OCI-LY3 (cell line): Measurements from ENCODE around the gene LSM3.
A peak's percentile ranks its signal among the peaks of the same experiment; 100 is the strongest.

Experiments
- H2AFZ ChIP-seq: fragments of 200-600, 300-600 bp; shearing (Covaris generic); 2 replicates; pipeline ENCODE4 v1.6.0; 2014; ENCODE audit warnings: antibody characterized with exemption, low read depth, low read length
- H3K27ac ChIP-seq: fragments of 200-600, 300-600 bp; sonication (generic); 2 replicates; pipeline ENCODE4 v1.5.1; 2014; ENCODE audit warnings: mild to moderate bottlenecking, low read length, moderate library complexity, mixed read lengths
- H3K27me3 ChIP-seq: fragments of 200-600, 300-600 bp; sonication (generic); 2 replicates; pipeline ENCODE4 v1.6.1; 2014; ENCODE audit warnings: low read depth, low read length, mixed read lengths
- H3K36me3 ChIP-seq: fragments of 200-600, 300-600 bp; sonication (generic); replicated peaks from 2 replicates; pipeline ENCODE3; 2014; ENCODE audit warnings: low read depth, low read length, mixed read lengths
- H3K4me1 ChIP-seq: fragments of 300-600, 200-600 bp; sonication (generic); 2 replicates; pipeline ENCODE4 v1.6.1; 2014; ENCODE audit warnings: low read length, mixed read lengths
- H3K4me2 ChIP-seq: fragments of 200-600, 300-600 bp; sonication (generic); 2 replicates; pipeline ENCODE4 v1.6.1; 2014; ENCODE audit warnings: low read length, mixed read lengths
- H3K4me3 ChIP-seq: fragments of 300-600, 200-600 bp; sonication (generic); 2 replicates; pipeline ENCODE4 v1.5.1; 2014; ENCODE audit warnings: antibody characterized with exemption, mild to moderate bottlenecking, low read length, moderate library complexity
- H3K79me2 ChIP-seq: fragments of 300-600, 200-600 bp; shearing (Covaris generic); 2 replicates; pipeline ENCODE4 v1.6.1; 2014; ENCODE audit warnings: mild to moderate bottlenecking, low read length, mixed read lengths
- H3K9ac ChIP-seq: fragments of 300-600, 200-600 bp; shearing (Covaris generic); 2 replicates; pipeline ENCODE4 v1.6.0; 2014; ENCODE audit warnings: mild to moderate bottlenecking, low read length, moderate library complexity
- H3K9me3 ChIP-seq: fragments of 200-600, 300-600 bp; shearing (Covaris generic); 2 replicates; pipeline ENCODE4 v1.6.1; 2014; ENCODE audit warnings: low read length, mixed read lengths; ENCODE audit not compliant: insufficient read depth
- H4K20me1 ChIP-seq: fragments of 200-600, 300-600 bp; sonication (generic); 2 replicates; pipeline ENCODE4 v1.6.1; 2016; ENCODE audit warnings: low read length, mixed read lengths; ENCODE audit not compliant: insufficient read depth
- EZH2phosphoT487 ChIP-seq: fragments of 200-600 bp; shearing (Covaris generic); IDR thresholded peaks from 2 replicates; pipeline ENCODE4 v1.6.1; 2018; ENCODE audit warnings: antibody characterized with exemption, mixed run types, low read depth
- TF ChIP-seq, protein P1 (sequence below): fragments of 200-600, 300-600 bp; sonication (generic); IDR thresholded peaks from 2 replicates; pipeline ENCODE4 v1.5.1; 2014; ENCODE audit warnings: antibody characterized with exemption, low read length, low read depth

The LSM3 gene

DNA sequence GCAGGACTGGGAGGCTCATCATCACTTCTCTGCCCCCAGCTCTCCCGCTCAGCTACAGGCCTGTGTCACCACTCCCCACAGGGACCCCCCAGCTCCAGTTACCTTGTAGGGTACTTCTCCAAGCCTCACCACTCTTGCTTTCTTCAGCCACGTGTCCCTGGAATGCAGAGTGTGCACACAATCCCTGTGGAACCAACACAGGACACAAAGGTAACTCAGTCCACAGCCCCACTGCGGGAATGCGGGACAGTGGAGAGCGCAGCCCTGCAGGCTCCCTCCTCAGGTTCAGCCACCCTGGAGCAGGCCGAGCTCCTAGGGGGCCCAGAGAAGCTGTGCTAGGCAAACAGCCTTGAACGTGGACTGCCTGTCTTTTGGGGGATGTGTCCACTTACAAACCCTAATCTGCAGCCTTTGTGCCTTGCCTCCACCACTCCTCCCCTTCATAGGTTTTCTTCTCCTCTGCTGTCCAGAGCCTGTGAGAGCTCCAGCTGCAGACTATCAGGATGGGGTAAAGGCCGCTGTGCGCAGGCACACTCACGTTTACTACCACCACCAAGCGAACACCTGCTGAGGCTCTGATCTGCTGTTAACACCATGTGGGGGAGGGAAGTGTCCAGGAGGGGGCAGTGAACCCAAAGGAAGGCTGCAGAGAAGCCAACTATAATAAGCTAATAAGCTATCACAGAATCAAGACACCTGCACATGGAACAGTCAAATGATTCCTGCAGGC is 26.2 kb upstream of the LSM3 start:
- TF ChIP-seq, protein P1, sequence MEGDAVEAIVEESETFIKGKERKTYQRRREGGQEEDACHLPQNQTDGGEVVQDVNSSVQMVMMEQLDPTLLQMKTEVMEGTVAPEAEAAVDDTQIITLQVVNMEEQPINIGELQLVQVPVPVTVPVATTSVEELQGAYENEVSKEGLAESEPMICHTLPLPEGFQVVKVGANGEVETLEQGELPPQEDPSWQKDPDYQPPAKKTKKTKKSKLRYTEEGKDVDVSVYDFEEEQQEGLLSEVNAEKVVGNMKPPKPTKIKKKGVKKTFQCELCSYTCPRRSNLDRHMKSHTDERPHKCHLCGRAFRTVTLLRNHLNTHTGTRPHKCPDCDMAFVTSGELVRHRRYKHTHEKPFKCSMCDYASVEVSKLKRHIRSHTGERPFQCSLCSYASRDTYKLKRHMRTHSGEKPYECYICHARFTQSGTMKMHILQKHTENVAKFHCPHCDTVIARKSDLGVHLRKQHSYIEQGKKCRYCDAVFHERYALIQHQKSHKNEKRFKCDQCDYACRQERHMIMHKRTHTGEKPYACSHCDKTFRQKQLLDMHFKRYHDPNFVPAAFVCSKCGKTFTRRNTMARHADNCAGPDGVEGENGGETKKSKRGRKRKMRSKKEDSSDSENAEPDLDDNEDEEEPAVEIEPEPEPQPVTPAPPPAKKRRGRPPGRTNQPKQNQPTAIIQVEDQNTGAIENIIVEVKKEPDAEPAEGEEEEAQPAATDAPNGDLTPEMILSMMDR: peak; percentile 26; the same call in 1 of the 2 replicates
- no peak for TF ChIP-seq EZH2phosphoT487
- H3K9ac ChIP-seq: no peak overlapping the region
- no peaks in the 10 kb centered on the region for H3K9me3 ChIP-seq
- no peaks in the 10 kb centered on the region for H3K4me1 ChIP-seq
- peaks cover 3% of the 10 kb centered on the region; the same call in 1 of the 2 replicates for H4K20me1 ChIP-seq
- no peaks in the 10 kb centered on the region for H3K27me3 ChIP-seq
- no peak overlapping the region for H3K4me2 ChIP-seq
- H3K79me2 ChIP-seq: no peaks in the 10 kb centered on the region
- peaks cover 57% of the 10 kb centered on the region for H3K36me3 ChIP-seq
- no peak overlapping the region for H2AFZ ChIP-seq
- no peak overlapping the region for H3K4me3 ChIP-seq
- no peak overlapping the region for H3K27ac ChIP-seq

DNA sequence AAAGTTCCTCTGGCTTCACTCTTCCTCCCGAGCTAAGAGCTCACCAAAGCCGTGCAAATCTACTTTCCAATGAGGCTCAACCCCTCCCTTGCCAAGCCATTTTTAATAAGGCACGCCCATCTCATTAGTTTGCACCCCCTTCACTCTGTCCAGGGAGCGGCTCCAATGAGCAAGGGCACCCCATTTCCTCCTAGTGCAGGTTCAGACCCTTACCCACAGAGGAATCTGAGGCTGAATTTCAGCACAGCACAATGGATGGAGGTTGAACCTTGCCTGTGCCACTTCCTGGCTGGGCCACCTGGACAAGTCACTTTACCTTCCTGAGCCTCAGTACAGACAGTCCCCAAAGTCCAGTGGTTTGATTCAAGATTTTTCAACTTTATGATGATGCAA is 25.7 kb upstream of the LSM3 start:
- Histone ChIP-seq H3K9ac (no peak overlapping the region), H2AFZ (no peak overlapping the region), H4K20me1 (peaks cover 3% of the 10 kb centered on the region; the same call in 1 of the 2 replicates), H3K36me3 (peaks cover 62% of the 10 kb centered on the region), H3K27me3 (no peaks in the 10 kb centered on the region), H3K4me1 (no peaks in the 10 kb centered on the region), H3K9me3 (no peaks in the 10 kb centered on the region), H3K4me3 (no peak overlapping the region), H3K4me2 (no peak overlapping the region), H3K27ac (no peak overlapping the region), H3K79me2 (no peaks in the 10 kb centered on the region)
- TF ChIP-seq, protein P1: no peak
- TF ChIP-seq EZH2phosphoT487: no peak

DNA sequence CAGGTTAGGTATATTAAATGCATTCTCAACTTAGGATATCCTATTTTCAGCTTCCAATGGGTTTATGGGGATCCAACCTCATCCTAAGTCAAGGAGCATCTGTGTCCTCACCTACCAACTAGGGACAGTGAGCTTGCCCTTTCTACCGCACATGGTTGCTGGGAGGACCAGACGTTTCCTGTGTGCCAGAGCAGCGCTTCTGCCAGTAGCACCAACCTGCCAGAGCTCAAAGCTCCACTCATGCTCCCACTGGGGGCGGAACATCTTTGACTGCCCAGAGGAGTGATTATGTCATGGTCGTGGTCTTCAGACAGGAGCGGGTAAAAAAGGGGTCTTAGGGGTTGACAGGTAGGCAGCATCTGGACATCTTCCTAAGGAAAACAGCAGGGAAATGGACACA is 25.0 kb upstream of the LSM3 start:
- TF ChIP-seq, protein P1: no peak
- no peak for TF ChIP-seq EZH2phosphoT487
- no peak overlapping the region for H2AFZ ChIP-seq
- no peak overlapping the region for H3K27ac ChIP-seq
- peaks cover 3% of the 10 kb centered on the region; the same call in 1 of the 2 replicates for H4K20me1 ChIP-seq
- peaks cover 65% of the 10 kb centered on the region for H3K36me3 ChIP-seq
- no peak overlapping the region for H3K4me2 ChIP-seq
- no peaks in the 10 kb centered on the region for H3K79me2 ChIP-seq
- H3K9ac ChIP-seq: no peak overlapping the region
- H3K4me1 ChIP-seq: no peaks in the 10 kb centered on the region
- no peaks in the 10 kb centered on the region for H3K27me3 ChIP-seq
- no peak overlapping the region for H3K4me3 ChIP-seq
- H3K9me3 ChIP-seq: no peaks in the 10 kb centered on the region

DNA sequence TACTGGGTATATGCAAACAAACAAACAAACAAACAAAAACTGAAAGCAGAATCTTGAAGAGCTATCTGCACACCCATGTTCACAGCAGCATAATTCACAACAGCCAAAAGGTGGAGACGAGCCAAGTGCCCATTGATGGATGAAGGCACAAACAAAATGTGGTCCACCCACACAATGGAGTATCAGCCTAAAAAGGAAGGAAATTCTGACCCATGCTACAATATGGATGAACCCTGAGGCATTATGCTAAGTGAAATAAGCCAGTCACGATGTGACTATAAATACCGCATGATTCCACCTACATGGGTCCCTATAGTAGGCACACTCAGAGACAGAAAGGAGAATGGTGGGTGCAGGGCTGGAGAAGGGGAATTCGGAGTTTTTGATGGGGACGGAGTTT is 24.3 kb upstream of the LSM3 start:
- Histone ChIP-seq H3K4me3 (no peak overlapping the region), H3K27ac (no peak overlapping the region), H3K9me3 (no peaks in the 10 kb centered on the region), H3K79me2 (no peaks in the 10 kb centered on the region), H3K36me3 (peaks cover 71% of the 10 kb centered on the region), H2AFZ (no peak overlapping the region), H3K27me3 (no peaks in the 10 kb centered on the region), H4K20me1 (peaks cover 3% of the 10 kb centered on the region; the same call in 1 of the 2 replicates), H3K9ac (no peak overlapping the region), H3K4me2 (no peak overlapping the region), H3K4me1 (no peaks in the 10 kb centered on the region)
- TF ChIP-seq, protein P1: no peak
- no peak for TF ChIP-seq EZH2phosphoT487
